Smooth muscle cell (in vitro differentiated cells): ENCODE measurements around the gene ITGB5. TPM values are rescaled to one million over a fixed set of nuclear protein-coding genes. Genes with fewer than 3 reads are reported as not detected.

ENCODE experiments used
- DNase-seq: peaks from one replicate; lab custom pipeline; 2025; ENCODE audit not compliant: unreplicated experiment; lab: John Stamatoyannopoulos, UW
- H2AFZ ChIP-seq: fragments of 200-600 bp; sonication (generic); 2 replicates; pipeline ENCODE4 v1.6.0; 2016; ENCODE audit warnings: antibody characterized with exemption, low read depth, mild to moderate bottlenecking
- H3F3A ChIP-seq: fragments of 200-600 bp; sonication (generic); 2 replicates; pipeline ENCODE4 v1.6.0; 2017; ENCODE audit warnings: antibody characterized with exemption, low read depth
- H3K27ac ChIP-seq: fragments of 200-600 bp; sonication (generic); 2 replicates; pipeline ENCODE4 v1.5.1; 2016; ENCODE audit warnings: low read depth, mild to moderate bottlenecking
- H3K27me3 ChIP-seq: fragments of 200-600 bp; sonication (generic); 2 replicates; pipeline ENCODE4 v1.6.1; 2016; ENCODE audit warnings: low read depth, mild to moderate bottlenecking
- H3K36me3 ChIP-seq: fragments of 200-600 bp; sonication (generic); 2 replicates; pipeline ENCODE4 v1.5.1; 2016; ENCODE audit warnings: low read depth
- H3K4me1 ChIP-seq: fragments of 200-600 bp; sonication (generic); 2 replicates; pipeline ENCODE4 v1.5.1; 2016; ENCODE audit warnings: low read depth
- H3K4me2 ChIP-seq: fragments of 200-600 bp; sonication (generic); 2 replicates; pipeline ENCODE4 v1.6.0; 2016; ENCODE audit warnings: mild to moderate bottlenecking
- H3K4me3 ChIP-seq: fragments of 200-600 bp; sonication (generic); 2 replicates; pipeline ENCODE4 v1.5.1; 2016; ENCODE audit warnings: mild to moderate bottlenecking
- H3K79me2 ChIP-seq: fragments of 200-600 bp; sonication (generic); 2 replicates; pipeline ENCODE4 v1.6.0; 2016; ENCODE audit warnings: low read depth, mild to moderate bottlenecking
- H3K9ac ChIP-seq: fragments of 200-600 bp; sonication (generic); 2 replicates; pipeline ENCODE4 v1.6.0; 2016; ENCODE audit warnings: low read depth
- H3K9me3 ChIP-seq: fragments of 200-600 bp; sonication (generic); replicated peaks from 2 replicates; pipeline ENCODE4 v1.5.1; 2016; ENCODE audit warnings: low read depth
- H4K20me1 ChIP-seq: fragments of 200-600 bp; sonication (generic); 2 replicates; pipeline ENCODE4 v1.6.0; 2016; ENCODE audit warnings: low read depth
- CTCF ChIP-seq: fragments of 200-600 bp; sonication (generic); IDR thresholded peaks from 2 replicates; pipeline ENCODE4 v1.5.1; 2017; ENCODE audit warnings: borderline replicate concordance, mild to moderate bottlenecking, antibody characterized with exemption; ENCODE audit not compliant: insufficient read depth, poor library complexity, severe bottlenecking
- WGBS: methylation state at CpG from one replicate; pipeline ENCODE4 v1.1.7; 2016; ENCODE audit warnings: low lambda C conversion rate; 5-methylcytosine and 5-hydroxymethylcytosine counted together
- polyA plus RNA-seq: library from polyadenylated mRNA; unstranded; fragments of >200 nt; fragmentation: Nextera tagmentation; extraction: Ambion mirVana; gene quantifications from 2 replicates; pipeline ENCODE4 v1.2.1, GENCODE V29; 2016
- total RNA-seq: library from RNA; depleted of rRNA; stranded (reverse); fragments of >200 nt; gene quantifications from 2 replicates; pipeline ENCODE4 v1.2.3, GENCODE V29; 2014

The ITGB5 gene
- total and polyA plus RNA-seq, 2 experiments from 2014 or later = 343 to 403 TPM

GRCh38 chr3:124883766-124884473 lies 3.2 kb downstream of the ITGB5 start:
- Histone ChIP-seq H3K4me2 (peak overlapping the region; percentile 97), H3K79me2 (peaks cover 66% of the 10 kb centered on the region), H4K20me1 (no peaks in the 10 kb centered on the region), H2AFZ (no peak overlapping the region), H3K36me3 (no peaks in the 10 kb centered on the region), H3K4me3 (no peak overlapping the region), H3K4me1 (peaks cover 46% of the 10 kb centered on the region), H3K27me3 (no peaks in the 10 kb centered on the region), H3K9me3 (no peaks in the 10 kb centered on the region), H3K9ac (peak overlapping the region; percentile 12), H3F3A (peaks cover 28% of the 10 kb centered on the region), H3K27ac (peak overlapping the region; percentile 76)
- DNase-seq = no peak
- WGBS = 58% methylated on average over 7 of the region's 7 CpGs
- TF ChIP-seq CTCF = no peak

- Histone ChIP-seq H3K79me2 (peaks cover 69% of the 10 kb centered on the region), H3K4me3 (no peak overlapping the region), H3K27ac (peak overlapping the region; percentile 76), H2AFZ (no peak overlapping the region), H3F3A (peaks cover 28% of the 10 kb centered on the region), H3K4me2 (peak overlapping the region; percentile 97), H4K20me1 (no peaks in the 10 kb centered on the region), H3K4me1 (peaks cover 49% of the 10 kb centered on the region), H3K9me3 (no peaks in the 10 kb centered on the region), H3K9ac (peak overlapping the region; percentile 25), H3K36me3 (no peaks in the 10 kb centered on the region), H3K27me3 (no peaks in the 10 kb centered on the region)
- DNase-seq = no peak
- no peak for TF ChIP-seq CTCF
- 41% methylated on average over 13 of the region's 13 CpGs for WGBS
Observed at GRCh38 chr3:124882816-124883747, 4.1 kb downstream of the ITGB5 start.

GRCh38 chr3:124881976-124882697 lies 5.0 kb downstream of the ITGB5 start:
- H3K27me3 ChIP-seq = no peaks in the 10 kb centered on the region
- peak overlapping the region; percentile 97 for H3K4me2 ChIP-seq
- no peak overlapping the region for H3K9ac ChIP-seq
- no peak overlapping the region for H2AFZ ChIP-seq
- no peak overlapping the region for H3K4me3 ChIP-seq
- H3F3A ChIP-seq = peaks cover 28% of the 10 kb centered on the region
- H3K4me1 ChIP-seq = peaks cover 52% of the 10 kb centered on the region
- peak overlapping the region; percentile 76 for H3K27ac ChIP-seq
- peaks cover 78% of the 10 kb centered on the region for H3K79me2 ChIP-seq
- no peaks in the 10 kb centered on the region for H3K36me3 ChIP-seq
- WGBS = 75% methylated on average over 11 of the region's 11 CpGs
- no peak for DNase-seq
- no peaks in the 10 kb centered on the region for H4K20me1 ChIP-seq
- no peak for TF ChIP-seq CTCF
- H3K9me3 ChIP-seq = no peaks in the 10 kb centered on the region
